Bronchial smooth muscle cell (primary cell): ENCODE measurements around the gene JADE3. TPM values are rescaled to one million over a fixed set of nuclear protein-coding genes. Genes with fewer than 3 reads are reported as not detected.

Experiments used
- total RNA-seq: library from RNA; depleted of rRNA; stranded (reverse); fragments of >200 nt; gene quantifications from 2 replicates; pipeline ENCODE4 v1.2.1, GENCODE V29; 2014

The JADE3 gene
- total RNA-seq: 2.8 and 3.9 TPM in 2 replicates

DNA sequence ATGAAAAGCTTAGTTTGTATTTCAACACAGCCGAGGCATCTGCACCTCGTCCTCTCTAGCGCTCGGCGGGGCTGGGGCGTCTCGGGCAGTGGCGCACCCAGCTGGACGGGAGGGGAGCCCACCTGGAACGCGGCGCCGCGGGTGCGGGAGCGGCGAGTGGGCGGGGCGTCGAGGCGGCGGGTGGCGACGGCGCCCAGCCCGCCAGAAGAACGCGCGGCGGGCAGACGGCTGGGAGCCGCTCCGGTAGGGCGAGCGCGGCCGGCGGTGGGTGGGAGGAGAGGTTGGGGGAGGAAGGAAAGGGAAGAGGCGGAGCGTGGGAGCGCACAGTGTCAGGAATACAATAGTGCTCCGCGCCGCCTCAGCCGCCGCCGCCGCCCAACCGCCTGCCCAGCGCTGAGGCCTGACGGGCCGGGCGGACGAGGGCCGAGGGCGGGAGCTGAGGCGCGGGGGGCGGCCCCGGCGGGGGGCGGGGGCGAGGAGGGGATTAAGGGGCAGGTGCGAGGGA, at the start of gene JADE3:
TSS of gene JADE3 (plus strand) at position 324 of the 505 bp plus-strand sequence. CDS start 72,474 bp downstream, outside the sequence.

DNA sequence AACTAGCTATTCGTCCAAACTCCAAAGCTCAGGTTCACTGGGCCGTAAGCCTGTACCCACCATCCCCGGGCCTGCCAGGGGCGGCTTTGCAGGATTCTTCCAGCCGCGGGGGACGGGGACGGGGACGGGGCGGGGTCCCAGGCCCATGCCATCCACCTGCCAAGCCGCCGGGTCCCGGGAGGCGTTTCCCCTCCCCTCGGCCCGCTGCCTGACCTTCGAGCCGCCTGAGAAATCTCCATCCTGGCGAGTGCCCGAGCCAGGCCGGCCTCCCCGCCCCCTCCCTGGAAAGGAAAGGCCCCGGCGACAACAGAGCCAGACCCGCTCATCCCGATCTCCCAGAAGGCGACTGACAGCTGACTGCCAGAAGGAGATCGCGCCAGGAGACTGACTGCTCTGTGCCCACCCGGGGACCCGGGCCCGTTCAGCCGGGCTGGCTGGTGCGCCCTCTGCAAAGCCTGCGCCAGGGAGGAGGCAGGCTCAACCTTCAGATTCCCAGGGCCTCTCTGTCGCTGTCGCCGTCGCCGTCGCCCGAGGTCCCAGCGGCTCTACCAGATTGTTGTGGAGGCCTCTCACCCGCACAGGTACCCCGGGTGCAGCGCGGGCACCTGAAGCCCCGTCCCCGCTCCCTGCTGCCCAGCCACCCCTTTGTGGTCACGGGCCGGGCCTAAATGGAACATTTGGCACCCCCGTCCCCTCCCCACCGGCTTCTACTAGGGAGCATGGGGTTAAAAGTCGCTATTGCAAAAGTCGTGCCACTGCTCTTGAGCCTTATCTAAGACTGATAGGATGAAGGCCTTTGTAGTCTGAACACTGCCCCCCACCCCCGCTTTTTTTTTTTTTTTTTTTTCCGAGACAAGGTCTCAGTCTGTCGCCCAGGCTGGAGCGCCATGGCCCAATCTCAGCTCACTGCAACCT, 166.2 kb downstream of the JADE3 start, which contains the start of gene RGN:
TSS of gene RGN (plus strand) at position 315 of the 915 bp plus-strand sequence. CDS start 2,702 bp downstream, outside the sequence.

Other genes starting within 250 kb of the JADE3 start
- gene SLC9A7, start 153.3 kb upstream of the JADE3 start, total RNA-seq: 21.2 and 38.0 TPM in 2 replicates
- gene RP2, start 75.4 kb upstream of the JADE3 start, total RNA-seq: 12.1 and 12.8 TPM in 2 replicates
- 0.26 and 2.4 TPM in 2 replicates for gene RGN, start 166.0 kb downstream of the JADE3 start, total RNA-seq
- gene NDUFB11, start 232.3 kb downstream of the JADE3 start, total RNA-seq: 43.3 and 73.1 TPM in 2 replicates
- 38.6 and 48.2 TPM in 2 replicates for gene RBM10, start 232.8 kb downstream of the JADE3 start, total RNA-seq